OCI-LY1 (cell line): Measurements from ENCODE around the gene SSBP3.

Experiments
- CTCF ChIP-seq: fragments of 200-600 bp; sonication (generic), shearing (Covaris generic); IDR thresholded peaks from 2 replicates; pipeline ENCODE4 v1.5.1; 2017; ENCODE audit warnings: mild to moderate bottlenecking, antibody characterized with exemption, low read length, moderate library complexity, mixed read lengths
- EZH2 ChIP-seq: fragments of 200-600 bp; sonication (generic), shearing (Covaris generic); IDR thresholded peaks from 2 replicates; pipeline ENCODE4 v1.8.0; 2017; ENCODE audit warnings: borderline replicate concordance, mixed run types, mild to moderate bottlenecking, antibody characterized with exemption, low read length, moderate library complexity, mixed read lengths

- TF ChIP-seq CTCF: no peak
- TF ChIP-seq EZH2: no peak
Observed at GRCh38 chr1:54221867-54222484, 184.2 kb downstream of the SSBP3 start.
